GM12891 (cell line): Measurements from ENCODE around the gene UNC45B.

ENCODE experiments used
- PAX5 ChIP-seq: IDR thresholded peaks from 2 replicates; pipeline ENCODE4 v1.6.1; 2011; ENCODE audit warnings: low read length, moderate library complexity, mild to moderate bottlenecking; ENCODE audit not compliant: insufficient read depth, severe bottlenecking
- POLR2A ChIP-seq: IDR thresholded peaks from 2 replicates; pipeline ENCODE4 v1.6.1; 2011; ENCODE audit warnings: low read depth, low read length, control low read depth
- POLR2AphosphoS5 ChIP-seq: IDR thresholded peaks from 2 replicates; pipeline ENCODE4 v1.6.1; 2011; ENCODE audit warnings: low read depth, low read length, control low read depth
- POU2F2 ChIP-seq: IDR thresholded peaks from 2 replicates; pipeline ENCODE4 v1.6.1; 2011; ENCODE audit warnings: low read depth, mild to moderate bottlenecking, control low read depth, low read length, moderate library complexity
- SPI1 ChIP-seq: IDR thresholded peaks from 2 replicates; pipeline ENCODE4 v1.6.1; 2011; ENCODE audit warnings: low read depth, low read length, control low read depth
- TAF1 ChIP-seq: IDR thresholded peaks from 2 replicates; pipeline ENCODE4 v1.6.1; 2011; ENCODE audit warnings: low read depth, low read length, control low read depth

DNA sequence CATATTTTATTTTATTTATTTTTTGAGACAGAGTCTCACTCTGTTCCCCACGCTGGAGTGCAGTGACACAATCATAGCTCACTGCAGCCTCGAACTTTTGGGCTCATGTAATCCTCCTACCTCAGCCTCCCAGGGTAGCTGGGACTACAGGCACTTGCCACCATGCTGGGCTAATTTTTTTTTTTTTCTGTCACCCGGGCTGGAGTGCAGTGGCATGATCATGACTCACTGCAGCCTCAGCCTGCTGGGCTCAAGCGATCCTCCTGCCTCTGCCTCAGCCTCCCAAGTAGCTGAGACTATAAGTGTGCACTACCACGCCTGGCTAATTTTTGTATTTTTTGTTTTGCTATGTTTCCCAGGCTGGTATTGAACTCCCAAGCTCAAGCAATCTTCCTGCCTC is 17.1 kb downstream of the UNC45B start:
- TF ChIP-seq POLR2A (no peak), TAF1 (no peak), POLR2AphosphoS5 (no peak), SPI1 (no peak), POU2F2 (no peak), PAX5 (no peak)
